Suppressor macrophage (primary cell): ENCODE measurements around the gene MTMR4.
A peak's percentile ranks its signal among the peaks of the same experiment; 100 is the strongest.
"Not testable (repeated sequence)": the region's sequence is repeated elsewhere in the genome, so short reads cannot be mapped to it uniquely, and the experiment has no call there.

Source experiments
- DNase-seq, 4 experiments: peaks; one replicate each; pipeline ENCODE4 v3.0.0-alpha.2; 2020 to 2022
- total RNA-seq, 17 experiments: gene quantifications; one replicate each; lab custom pipeline; 2026; ENCODE audit warnings: mixed read lengths in 6 of 17, inconsistent platforms in 3 of 17; lab: John Stamatoyannopoulos, UW

MTMR4 gene
- total RNA-seq = 23.8 to 90.0 (median 62.7) reads per million in 17 experiments

- DNase-seq = peak; percentile 65 to 89 (median 80)
These were observed at the start of gene MTMR4 for GRCh38 chr17:58513965-58514769. Gene MTMR4, minus strand, starts transcription at chr17:58514638. Its CDS starts 231 bp downstream, at chr17:58514407.

- no peak for DNase-seq
These were observed 46.1 kb upstream of the MTMR4 start for GRCh38 chr17:58560511-58560910.

DNA sequence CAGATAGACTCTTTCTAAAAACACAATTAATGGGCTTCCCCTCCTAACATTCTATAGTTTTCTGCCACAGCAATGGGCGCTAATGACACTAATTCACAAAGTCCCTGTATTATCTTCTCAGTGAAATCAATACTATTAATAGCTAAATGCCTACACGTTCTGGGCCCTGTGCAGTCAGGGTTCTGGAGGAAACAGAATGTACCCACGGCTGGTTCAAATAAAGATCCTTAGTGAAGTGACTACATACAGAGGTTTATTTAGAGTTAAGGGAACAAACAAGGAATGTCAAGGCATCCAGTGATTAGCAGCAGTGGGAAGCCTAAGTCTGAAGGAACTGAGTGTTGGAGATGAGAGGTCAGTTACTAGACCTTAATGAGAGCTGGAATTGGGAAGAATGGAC, 43.5 kb upstream of the MTMR4 start:
- no peak for DNase-seq

DNA sequence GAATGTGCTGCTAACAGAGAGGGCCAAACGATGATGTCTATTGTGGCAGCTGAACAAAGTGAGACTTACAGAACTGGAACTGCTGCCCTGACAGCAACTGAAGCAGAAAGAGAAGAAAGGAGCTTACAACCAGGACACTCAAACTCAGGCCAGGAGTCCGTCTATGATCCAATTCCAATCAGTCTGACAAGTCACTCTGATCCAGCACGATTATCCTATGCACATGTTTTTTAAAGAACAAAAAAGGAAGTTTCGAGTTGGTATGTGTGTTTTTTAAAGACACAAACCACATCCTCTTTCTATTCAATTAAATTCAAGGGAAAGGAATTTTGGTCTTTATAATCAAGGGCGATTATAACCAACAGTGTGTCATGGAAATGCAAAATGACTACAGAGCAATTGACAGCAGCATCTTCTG, 42.4 kb upstream of the MTMR4 start:
- DNase-seq = peak; percentile 29 to 77 (median 62)

- not testable (repeated sequence) for DNase-seq
These were observed 40.7 kb upstream of the MTMR4 start for GRCh38 chr17:58555109-58555508.

- peak; percentile 32 to 63 (median 57) for DNase-seq
These were observed 26.8 kb upstream of the MTMR4 start for GRCh38 chr17:58541249-58541648.

DNA sequence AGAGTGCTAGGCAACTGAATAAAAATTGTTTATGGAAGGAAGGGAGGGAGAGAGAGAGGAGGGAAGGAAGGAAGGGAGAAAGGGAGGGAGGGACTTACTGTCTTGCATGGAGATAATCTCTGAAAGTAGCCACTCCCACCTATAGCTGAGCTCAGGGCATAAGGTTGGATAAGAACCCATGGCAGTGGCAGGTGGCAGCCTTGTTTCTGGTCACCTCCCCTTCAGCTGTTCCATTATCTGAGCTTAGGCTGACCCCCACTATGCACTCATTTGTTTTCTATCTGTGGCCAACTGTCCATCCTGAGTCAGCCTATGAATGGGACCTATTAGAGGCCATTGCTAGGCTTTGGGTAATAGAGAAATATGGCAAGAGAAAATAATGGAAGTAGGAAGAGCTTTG, 25.3 kb upstream of the MTMR4 start:
- no peak for DNase-seq

- DNase-seq = peak in 1 of 4 experiments; percentile 17
These were observed 24.5 kb upstream of the MTMR4 start for GRCh38 chr17:58538811-58539409.

DNA sequence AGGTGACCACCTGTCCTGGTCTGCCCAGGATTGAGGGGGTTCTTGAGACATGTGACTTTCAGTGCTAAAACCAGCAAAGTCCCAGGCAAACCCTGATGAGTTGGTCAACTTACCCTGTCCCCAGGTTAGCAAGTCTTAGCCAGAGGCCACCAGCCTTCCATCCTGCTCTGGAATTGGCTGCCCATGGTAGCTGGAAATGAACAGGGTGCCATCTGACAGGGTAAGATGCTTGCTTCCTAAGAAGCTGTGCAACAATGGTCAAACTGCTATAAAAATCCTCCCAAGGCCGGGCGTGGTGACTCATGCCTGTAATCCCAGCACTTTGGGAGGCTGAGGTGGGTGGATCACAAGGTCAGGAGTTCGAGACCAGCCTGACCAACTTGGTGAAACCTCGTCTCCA, 22.8 kb upstream of the MTMR4 start:
- no peak for DNase-seq

DNA sequence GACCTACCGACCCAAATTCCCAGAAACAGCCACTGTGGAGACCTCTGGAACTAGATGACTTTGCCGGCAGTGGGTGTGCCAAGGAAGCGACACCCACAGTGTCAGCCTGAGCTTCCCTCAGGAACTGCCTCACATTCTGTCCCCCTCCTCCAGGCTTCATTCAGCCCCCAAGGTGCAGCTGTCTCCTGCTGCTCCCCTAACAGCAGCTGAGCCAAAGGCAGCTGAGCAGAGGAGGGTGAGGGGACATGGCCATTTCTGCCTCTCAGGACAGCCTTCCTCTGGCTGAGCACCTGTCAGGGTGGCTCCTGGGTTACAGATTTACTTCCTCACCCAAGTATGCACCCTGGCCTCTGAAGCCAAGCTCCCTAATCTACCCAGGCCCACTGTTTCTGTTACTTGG, 22.1 kb upstream of the MTMR4 start:
- DNase-seq = no peak

DNA sequence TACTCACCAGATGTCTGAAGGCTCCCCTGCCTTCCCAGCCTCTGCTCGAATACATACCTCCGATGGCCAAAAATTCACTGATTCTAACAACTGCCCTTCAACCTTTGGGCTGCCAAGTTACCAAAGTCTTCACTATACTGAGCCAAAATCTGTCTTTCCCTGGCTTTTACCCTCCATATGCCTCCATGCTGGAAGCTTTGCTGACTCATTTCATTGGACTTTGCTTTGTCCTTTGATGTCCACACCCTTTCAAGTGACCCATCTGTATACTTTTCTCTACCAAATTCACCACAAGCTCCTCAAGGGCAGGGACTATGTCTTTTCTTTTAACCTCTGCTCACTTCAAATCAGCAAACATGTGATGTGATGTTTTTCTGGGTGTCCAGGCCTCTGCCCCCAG, 21.0 kb upstream of the MTMR4 start:
- DNase-seq = no peak

DNA sequence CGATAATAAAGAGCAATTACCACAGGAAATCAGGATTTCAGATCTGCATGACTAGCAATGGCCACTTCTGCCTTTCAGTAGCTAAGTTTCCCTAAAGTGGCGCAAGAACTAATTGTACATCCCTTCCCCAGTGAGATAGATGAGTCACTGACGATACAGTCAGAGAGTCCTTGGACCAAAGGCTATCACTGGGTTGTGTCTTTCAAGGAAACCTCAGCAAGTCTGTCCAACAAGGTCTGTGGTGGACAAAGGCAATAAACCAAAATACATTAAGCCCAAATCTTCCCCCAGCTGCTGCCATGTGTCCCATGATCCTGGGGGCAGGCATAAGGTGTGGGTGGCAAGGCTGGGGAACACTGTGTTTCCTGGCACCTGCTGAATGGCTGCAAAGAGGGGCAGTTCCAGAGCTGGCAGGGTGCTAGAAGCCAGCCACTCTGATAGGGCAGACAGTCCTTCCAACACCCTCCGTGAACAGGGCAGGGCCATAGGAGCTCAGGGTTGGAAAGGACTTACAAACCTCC, 20.5 kb upstream of the MTMR4 start:
- peak; percentile 73 to 94 (median 84) for DNase-seq

GRCh38 chr17:58534331-58534730, 19.9 kb upstream of the MTMR4 start:
- DNase-seq = peak in 1 of 4 experiments; percentile 13

- no peak for DNase-seq
These were observed 19.3 kb upstream of the MTMR4 start for GRCh38 chr17:58533616-58534188.

GRCh38 chr17:58532555-58532951, 18.1 kb upstream of the MTMR4 start:
- no peak for DNase-seq

DNA sequence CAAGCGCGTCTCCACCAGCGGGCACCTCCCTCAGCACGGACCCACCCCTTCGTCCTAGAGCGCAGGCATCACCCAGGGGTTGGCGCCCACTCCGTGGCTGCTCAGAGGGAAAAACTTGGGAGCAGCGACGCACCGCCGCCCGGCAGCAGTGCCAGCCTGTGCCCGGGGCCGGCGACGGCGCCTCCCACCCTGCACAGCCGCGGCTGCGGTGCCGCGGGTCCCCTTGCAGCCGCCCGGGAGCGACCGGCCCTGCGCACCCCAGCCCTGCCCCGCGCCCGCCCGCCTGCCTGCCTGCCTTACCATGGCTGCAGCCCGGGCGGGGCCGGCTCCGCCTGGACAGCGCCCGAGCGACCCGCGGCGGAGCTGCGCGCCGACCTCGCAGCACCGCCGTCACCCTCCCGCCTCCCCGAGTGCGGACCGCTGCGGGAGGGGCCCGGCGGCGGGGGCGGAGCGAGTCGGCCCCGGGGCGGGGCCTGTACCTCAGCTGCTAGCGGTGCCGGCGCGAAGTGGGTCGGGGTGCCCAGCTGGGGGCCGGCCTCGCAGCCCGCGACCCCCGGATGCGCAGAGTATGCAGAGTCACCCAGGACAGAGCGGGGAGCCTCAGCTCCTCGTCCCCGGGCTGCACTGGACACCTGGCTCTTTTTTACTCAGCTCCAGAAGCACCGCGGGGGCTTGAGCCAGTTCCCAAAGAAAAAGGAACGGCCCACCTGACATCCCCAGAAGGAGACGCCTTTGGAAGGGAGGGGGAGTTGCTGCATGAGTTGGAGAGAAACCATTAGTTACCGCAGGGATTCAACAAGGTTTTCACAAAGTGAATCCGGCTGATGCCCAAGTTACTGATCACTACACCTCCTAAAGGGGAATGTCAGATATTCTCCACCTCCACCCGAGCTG, 17.5 kb upstream of the MTMR4 start:
- DNase-seq = peak; percentile 54 to 83 (median 65)

GRCh38 chr17:58531122-58531521, 16.7 kb upstream of the MTMR4 start:
- no peak for DNase-seq

- DNase-seq = no peak
These were observed 16.2 kb upstream of the MTMR4 start for GRCh38 chr17:58530655-58531054.

DNA sequence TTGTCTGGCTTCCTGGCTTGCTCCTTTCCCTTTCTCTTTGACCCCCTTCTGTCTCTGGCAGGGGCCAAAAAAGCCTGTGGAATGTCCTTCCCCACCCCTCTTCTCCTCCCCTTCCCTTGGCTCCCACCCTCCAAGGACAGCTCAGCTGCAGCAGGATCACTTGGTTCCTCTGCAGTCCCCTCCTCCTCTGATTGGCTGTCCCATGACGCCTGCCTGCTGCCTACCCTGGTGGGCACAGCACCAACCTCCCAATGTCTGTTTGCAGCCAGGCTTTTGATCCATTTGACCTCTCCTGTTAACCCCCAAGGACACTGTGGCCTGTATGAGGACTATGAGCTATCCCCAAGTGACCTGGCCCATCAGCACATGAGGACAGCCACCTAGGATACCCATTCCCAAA, 14.8 kb upstream of the MTMR4 start:
- DNase-seq = no peak

DNA sequence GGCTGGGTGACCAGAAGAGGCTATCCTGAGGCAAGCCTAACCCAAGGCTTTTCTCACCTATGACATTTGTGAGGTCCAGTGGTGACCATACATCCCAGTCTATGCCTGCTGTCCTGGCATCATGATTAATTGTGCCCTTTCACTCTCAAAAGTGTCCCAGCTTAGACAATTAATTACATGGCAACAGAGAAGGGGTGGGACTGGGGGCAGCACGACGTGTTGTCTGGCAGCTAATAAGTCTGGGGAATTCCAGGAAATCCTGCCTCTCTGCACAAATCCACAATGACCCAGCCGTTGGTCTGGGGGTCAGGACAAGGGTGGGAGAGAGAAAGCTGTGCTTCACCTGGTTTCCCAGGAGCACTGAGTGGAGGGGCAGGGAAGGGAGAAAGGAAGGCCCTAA, 14.0 kb upstream of the MTMR4 start:
- no peak for DNase-seq

GRCh38 chr17:58527949-58528348, 13.5 kb upstream of the MTMR4 start:
- DNase-seq = peak in 1 of 4 experiments; percentile 19

DNA sequence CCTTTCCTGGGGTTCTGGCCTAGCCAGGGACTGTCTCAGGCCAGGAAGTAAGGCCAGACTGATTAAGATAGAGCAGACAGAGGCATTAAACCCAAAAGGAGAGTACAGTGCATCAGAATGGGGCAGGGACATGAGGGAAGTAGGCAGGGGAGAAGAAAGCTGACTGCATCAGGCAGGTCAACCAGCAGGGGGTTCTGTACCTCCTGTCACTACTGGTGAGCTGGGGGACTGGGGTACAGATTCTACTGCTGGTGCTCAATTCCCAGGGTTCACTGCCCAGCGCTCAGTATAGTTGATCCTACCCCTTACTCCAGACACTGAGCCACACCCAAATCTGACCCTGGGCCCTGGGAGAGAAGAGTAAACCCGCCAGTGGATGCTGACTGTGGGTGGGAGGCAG, 12.9 kb upstream of the MTMR4 start:
- peak in 1 of 4 experiments; percentile 24 for DNase-seq
